Activated CD8-positive, alpha-beta memory T cell treated with anti-CD3 and anti-CD28 coated beads, Interleukin-2, amount 10 ng/mL, durations not matched to agents 7 days and 5 days (primary cell): ENCODE results near the gene GATA1. TPM values are rescaled to one million over a fixed set of nuclear protein-coding genes. Genes with fewer than 3 reads are reported as not detected.

ENCODE experiments used
- ATAC-seq: fragments of 150-1000 bp; cut with Tn5 transposase; one replicate; pipeline ENCODE4 v1.10.0; 2021; ENCODE audit warnings: moderate library complexity
- CTCF ChIA-PET: fragments of 350-600 bp; sonication (Branson Sonifier 250); formaldehyde crosslinking; loops from one replicate; lab custom pipeline; 2021; ENCODE audit warnings: antibody characterized with exemption; lab: Charles Lee
- DNase-seq: peaks from one replicate; pipeline ENCODE4 v3.0.0-alpha.2; 2020
- H3K27ac Mint-ChIP-seq: one replicate; pipeline ENCODE4 v1.8.0; 2021; ENCODE audit warnings: mild to moderate bottlenecking, mixed read lengths
- H3K27me3 Mint-ChIP-seq: one replicate; pipeline ENCODE4 v1.8.0; 2021; ENCODE audit warnings: mixed read lengths
- H3K36me3 Mint-ChIP-seq: one replicate; pipeline ENCODE4 v1.8.0; 2021; ENCODE audit warnings: mild to moderate bottlenecking, mixed read lengths
- H3K4me1 Mint-ChIP-seq: one replicate; pipeline ENCODE4 v1.8.0; 2021; ENCODE audit warnings: mixed read lengths
- H3K4me3 Mint-ChIP-seq: one replicate; pipeline ENCODE4 v1.8.0; 2021; ENCODE audit warnings: mild to moderate bottlenecking, moderate library complexity, mixed read lengths
- H3K9me3 Mint-ChIP-seq: one replicate; pipeline ENCODE4 v1.8.0; 2022; ENCODE audit warnings: low read depth, mixed read lengths
- total RNA-seq, 2 experiments: library from RNA; stranded (reverse); gene quantifications; one replicate each; pipeline ENCODE4 v1.2.3, GENCODE V29; 2021

GATA1 gene
- total RNA-seq, 2 experiments from 2014 or later = not detected

DNA sequence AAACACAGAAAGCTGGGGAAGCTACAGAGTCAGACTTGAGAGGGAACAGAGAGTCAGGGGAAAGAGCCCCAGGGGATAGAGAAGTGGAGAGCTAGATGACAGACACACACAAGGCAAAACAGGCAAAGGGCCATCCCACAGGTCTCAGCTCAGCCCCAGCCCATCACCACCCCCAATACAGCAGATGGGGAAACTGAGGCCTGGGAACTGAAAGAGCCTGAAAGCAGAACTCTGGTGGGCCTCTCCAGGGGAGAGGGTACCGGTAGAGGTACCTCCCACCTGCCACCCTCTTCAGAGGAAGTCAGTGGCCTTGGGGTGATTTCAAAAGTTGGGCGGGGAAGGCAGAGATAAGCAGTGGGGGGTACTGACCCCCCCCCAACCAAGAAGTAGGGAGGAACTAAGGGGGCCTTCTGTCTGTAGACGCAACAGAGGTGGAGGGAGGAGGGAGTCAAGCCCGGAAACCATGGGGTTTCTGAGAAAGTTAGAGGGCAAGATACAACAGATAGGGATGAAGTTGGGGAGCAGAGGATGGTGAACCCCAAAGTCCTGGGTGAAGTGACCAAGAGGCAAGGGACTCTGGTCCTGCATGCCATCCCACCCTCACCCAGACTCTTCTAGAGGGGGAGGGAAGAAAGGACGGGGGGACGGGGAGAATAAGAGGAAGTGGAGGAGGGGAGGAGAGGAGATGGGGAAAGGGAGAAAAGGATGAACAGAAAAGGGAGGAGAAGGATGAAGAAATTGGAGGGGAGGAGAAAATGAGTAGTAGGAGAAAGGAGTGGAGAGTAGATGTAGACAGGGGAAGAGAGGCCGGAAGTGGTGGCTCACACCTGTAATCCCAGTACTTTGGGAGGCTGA lies 3.2 kb downstream of the GATA1 start:
- Mint-ChIP-seq H3K4me1 (peaks cover 9% of the 10 kb centered on the region), H3K36me3 (no peaks in the 10 kb centered on the region), H3K27me3 (peaks cover 12% of the 10 kb centered on the region), H3K27ac (no peak overlapping the region), H3K9me3 (no peaks in the 10 kb centered on the region), H3K4me3 (no peak overlapping the region)
- CTCF ChIA-PET = no interaction called here
- peak; percentile 39 for ATAC-seq
- DNase-seq = no peak

GRCh38 chrX:48790477-48790876 lies 4.1 kb downstream of the GATA1 start:
- Mint-ChIP-seq H3K9me3 (no peaks in the 10 kb centered on the region), H3K27me3 (peaks cover 9% of the 10 kb centered on the region), H3K4me3 (no peak overlapping the region), H3K4me1 (peaks cover 9% of the 10 kb centered on the region), H3K27ac (no peak overlapping the region), H3K36me3 (no peaks in the 10 kb centered on the region)
- CTCF ChIA-PET = no interaction called here
- ATAC-seq = no peak
- DNase-seq = no peak

- peaks cover 9% of the 10 kb centered on the region for H3K27me3 Mint-ChIP-seq
- H3K9me3 Mint-ChIP-seq = no peaks in the 10 kb centered on the region
- H3K4me1 Mint-ChIP-seq = peaks cover 9% of the 10 kb centered on the region
- no peak overlapping the region for H3K27ac Mint-ChIP-seq
- no peak overlapping the region for H3K4me3 Mint-ChIP-seq
- CTCF ChIA-PET = no interaction called here
- no peak for ATAC-seq
- no peak for DNase-seq
- H3K36me3 Mint-ChIP-seq = no peaks in the 10 kb centered on the region
Observed at GRCh38 chrX:48791063-48791820, 4.9 kb downstream of the GATA1 start.

DNA sequence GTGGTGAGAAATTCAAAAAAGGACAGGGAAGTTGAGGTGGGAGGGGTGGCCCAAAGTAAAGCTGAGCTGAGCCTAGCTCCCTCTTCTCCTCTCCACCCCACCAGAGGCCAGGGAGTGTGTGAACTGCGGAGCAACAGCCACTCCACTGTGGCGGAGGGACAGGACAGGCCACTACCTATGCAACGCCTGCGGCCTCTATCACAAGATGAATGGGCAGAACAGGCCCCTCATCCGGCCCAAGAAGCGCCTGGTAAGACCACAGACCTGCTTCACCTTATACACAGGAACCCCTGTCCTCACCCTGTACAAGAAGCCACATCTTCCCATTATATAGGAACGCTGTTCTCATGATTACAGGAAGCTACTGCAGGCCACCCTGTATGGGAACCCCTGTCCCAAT lies 5.8 kb downstream of the GATA1 start:
- H3K27me3 Mint-ChIP-seq = peaks cover 3% of the 10 kb centered on the region
- no peak overlapping the region for H3K27ac Mint-ChIP-seq
- CTCF ChIA-PET = no interaction called here
- no peaks in the 10 kb centered on the region for H3K9me3 Mint-ChIP-seq
- DNase-seq (no peak), ATAC-seq (no peak)
- no peaks in the 10 kb centered on the region for H3K36me3 Mint-ChIP-seq
- peaks cover 9% of the 10 kb centered on the region for H3K4me1 Mint-ChIP-seq
- H3K4me3 Mint-ChIP-seq = no peak overlapping the region

GRCh38 chrX:48793935-48794334 lies 7.5 kb downstream of the GATA1 start:
- peaks cover 7% of the 10 kb centered on the region for H3K4me1 Mint-ChIP-seq
- ATAC-seq (no peak), DNase-seq (no peak)
- H3K4me3 Mint-ChIP-seq = no peak overlapping the region
- no peaks in the 10 kb centered on the region for H3K27me3 Mint-ChIP-seq
- no peaks in the 10 kb centered on the region for H3K9me3 Mint-ChIP-seq
- no peaks in the 10 kb centered on the region for H3K36me3 Mint-ChIP-seq
- no peak overlapping the region for H3K27ac Mint-ChIP-seq
- CTCF ChIA-PET = no interaction called here

DNA sequence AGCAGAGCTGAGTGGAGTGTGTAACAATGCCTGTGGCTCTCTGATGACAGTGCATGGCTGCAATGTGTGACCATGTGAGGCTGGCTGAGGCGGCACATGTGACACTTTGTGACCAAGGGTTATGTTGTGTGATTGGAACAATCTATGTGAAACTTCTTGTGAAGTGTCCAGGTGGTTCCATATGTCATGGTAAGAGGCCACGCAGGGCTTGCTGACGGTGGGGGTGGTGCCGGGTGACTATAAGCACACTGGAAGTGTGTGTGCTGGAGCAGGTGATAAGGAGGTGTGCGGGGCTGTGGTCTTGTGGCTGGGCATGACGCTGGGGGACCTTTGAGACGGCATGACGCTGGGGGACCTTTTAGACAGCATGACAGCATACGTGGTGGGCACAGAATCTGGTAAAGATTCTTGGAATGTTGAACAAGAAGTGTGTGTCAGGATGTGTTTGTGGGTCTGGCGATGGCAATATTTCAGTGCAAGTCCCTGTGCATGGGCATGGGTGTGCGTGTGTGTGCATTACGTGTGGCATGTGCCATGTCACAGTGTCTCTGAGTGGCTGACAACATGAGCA lies 8.0 kb downstream of the GATA1 start:
- H3K4me3 Mint-ChIP-seq = no peak overlapping the region
- peak overlapping the region; percentile 24 for H3K27ac Mint-ChIP-seq
- CTCF ChIA-PET = no interaction called here
- no peaks in the 10 kb centered on the region for H3K9me3 Mint-ChIP-seq
- H3K27me3 Mint-ChIP-seq = no peaks in the 10 kb centered on the region
- peaks cover 6% of the 10 kb centered on the region for H3K4me1 Mint-ChIP-seq
- DNase-seq = no peak
- no peaks in the 10 kb centered on the region for H3K36me3 Mint-ChIP-seq
- no peak for ATAC-seq

- peaks cover 2% of the 10 kb centered on the region for H3K4me1 Mint-ChIP-seq
- no peak for ATAC-seq
Observed at GRCh38 chrX:48794911-48795515, 8.6 kb downstream of the GATA1 start.

GRCh38 chrX:48798318-48798717 lies 11.9 kb downstream of the GATA1 start:
- Mint-ChIP-seq H3K36me3 (peaks cover 4% of the 10 kb centered on the region), H3K27me3 (no peaks in the 10 kb centered on the region), H3K9me3 (no peaks in the 10 kb centered on the region), H3K4me3 (no peak overlapping the region), H3K27ac (no peak overlapping the region), H3K4me1 (peaks cover 16% of the 10 kb centered on the region)
- ATAC-seq (no peak), DNase-seq (no peak)
- CTCF ChIA-PET = no interaction called here

More at GRCh38 chrX:48794911-48795515, 8.6 kb downstream of the GATA1 start:
- DNase-seq = no peak
- H3K4me3 Mint-ChIP-seq = no peak overlapping the region
- no peaks in the 10 kb centered on the region for H3K27me3 Mint-ChIP-seq
- CTCF ChIA-PET = no interaction called here
- H3K27ac Mint-ChIP-seq = no peak overlapping the region
- H3K36me3 Mint-ChIP-seq = no peaks in the 10 kb centered on the region
- H3K9me3 Mint-ChIP-seq = no peaks in the 10 kb centered on the region

- DNase-seq = peak; percentile 40
- Mint-ChIP-seq H3K27ac (peak overlapping the region; percentile 100), H3K4me3 (peak overlapping the region; percentile 98), H3K36me3 (peaks cover 16% of the 10 kb centered on the region), H3K9me3 (no peaks in the 10 kb centered on the region), H3K4me1 (peaks cover 20% of the 10 kb centered on the region), H3K27me3 (no peaks in the 10 kb centered on the region)
- CTCF ChIA-PET = interaction anchor here (0.9 kb wide), 1 partner anchor 152 kb away, joined by 4 read pairs; no protein-coding TSS in a partner anchor
- no peak for ATAC-seq
Observed at GRCh38 chrX:48800574-48801279, 14.3 kb downstream of the GATA1 start.

DNA sequence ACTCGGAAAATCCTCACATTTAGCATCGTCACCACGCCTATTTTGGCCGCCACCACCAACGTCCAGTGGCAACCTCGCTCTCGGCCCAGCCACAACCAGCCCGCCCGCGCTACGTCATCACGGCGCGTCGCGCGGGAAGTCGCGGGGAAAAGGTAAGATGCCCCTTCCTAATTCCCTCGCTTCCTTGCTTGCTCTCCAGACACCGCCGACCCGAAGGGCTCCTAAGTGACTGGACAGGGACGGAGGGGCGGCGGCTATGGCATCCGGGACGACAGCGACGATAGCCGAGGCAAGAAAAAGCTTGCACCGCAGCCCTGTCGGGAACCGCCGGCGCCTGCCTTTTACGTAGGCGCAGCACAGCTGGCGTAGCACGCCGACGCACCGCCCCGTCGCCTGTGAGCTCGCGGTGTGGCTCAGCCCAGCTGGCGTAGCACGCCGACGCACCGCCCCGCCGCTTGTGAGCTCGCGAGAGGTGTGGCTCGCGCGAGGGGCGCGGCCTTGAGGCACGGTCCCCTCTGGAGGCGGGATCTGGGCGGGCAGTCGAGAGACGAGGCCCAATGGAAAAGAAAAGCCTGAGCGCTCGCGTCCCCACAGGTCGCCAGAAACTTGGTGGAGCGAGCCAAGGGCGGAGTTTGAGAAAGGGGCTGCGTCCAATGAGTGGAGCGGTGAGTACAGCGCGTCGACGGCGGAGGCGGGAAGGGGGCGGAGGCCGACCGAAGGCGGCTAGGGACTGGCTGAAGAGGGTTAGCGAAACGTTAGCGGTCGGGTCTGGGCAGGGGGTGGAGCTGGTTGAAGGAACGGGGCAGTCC lies 15.1 kb downstream of the GATA1 start, which contains the start of gene HDAC6:
Gene HDAC6, plus strand, starts transcription at position 788 of the 809 bp plus-strand sequence. CDS start 626 bp downstream, outside the sequence.
- Mint-ChIP-seq H3K36me3 (peaks cover 16% of the 10 kb centered on the region), H3K27me3 (no peaks in the 10 kb centered on the region), H3K4me1 (peaks cover 20% of the 10 kb centered on the region), H3K27ac (peak within 1 kb of the TSS; percentile 100), H3K9me3 (no peaks in the 10 kb centered on the region), H3K4me3 (peak within 1 kb of the TSS; percentile 98)
- CTCF ChIA-PET = interaction anchor here (0.7 to 0.9 kb wide), 3 partner anchors 118 to 153 kb away, joined by 3 to 4 read pairs (median 3); partner anchors contain the start of gene WAS
- DNase-seq (peak; percentile 97), ATAC-seq (peak; percentile 88)

- CTCF ChIA-PET = interaction anchor here (0.7 to 0.9 kb wide), 3 partner anchors 119 to 154 kb away, joined by 3 to 4 read pairs (median 3); partner anchors contain the start of gene WAS
Observed at GRCh38 chrX:48802089-48802904, 15.9 kb downstream of the GATA1 start.

More at GRCh38 chrX:48802089-48802904, 15.9 kb downstream of the GATA1 start:
- Mint-ChIP-seq H3K27me3 (no peaks in the 10 kb centered on the region), H3K36me3 (peaks cover 18% of the 10 kb centered on the region), H3K9me3 (no peaks in the 10 kb centered on the region), H3K4me3 (peak overlapping the region; percentile 98), H3K27ac (peak overlapping the region; percentile 100), H3K4me1 (peaks cover 20% of the 10 kb centered on the region)
- DNase-seq (peak; percentile 88), ATAC-seq (peak; percentile 62)
